Dedifferentiated amniotic fluid mesenchymal stem cell (primary cell): ENCODE measurements around the gene KSR1.
"Not testable (repeated sequence)": the region's sequence is repeated elsewhere in the genome, so short reads cannot be mapped to it uniquely, and the experiment has no call there.

Experiments used
- DNase-seq: peaks from one replicate; pipeline ENCODE4 v3.0.0-alpha.2; 2016; ENCODE audit errors: extremely low spot score

Gene KSR1

DNA sequence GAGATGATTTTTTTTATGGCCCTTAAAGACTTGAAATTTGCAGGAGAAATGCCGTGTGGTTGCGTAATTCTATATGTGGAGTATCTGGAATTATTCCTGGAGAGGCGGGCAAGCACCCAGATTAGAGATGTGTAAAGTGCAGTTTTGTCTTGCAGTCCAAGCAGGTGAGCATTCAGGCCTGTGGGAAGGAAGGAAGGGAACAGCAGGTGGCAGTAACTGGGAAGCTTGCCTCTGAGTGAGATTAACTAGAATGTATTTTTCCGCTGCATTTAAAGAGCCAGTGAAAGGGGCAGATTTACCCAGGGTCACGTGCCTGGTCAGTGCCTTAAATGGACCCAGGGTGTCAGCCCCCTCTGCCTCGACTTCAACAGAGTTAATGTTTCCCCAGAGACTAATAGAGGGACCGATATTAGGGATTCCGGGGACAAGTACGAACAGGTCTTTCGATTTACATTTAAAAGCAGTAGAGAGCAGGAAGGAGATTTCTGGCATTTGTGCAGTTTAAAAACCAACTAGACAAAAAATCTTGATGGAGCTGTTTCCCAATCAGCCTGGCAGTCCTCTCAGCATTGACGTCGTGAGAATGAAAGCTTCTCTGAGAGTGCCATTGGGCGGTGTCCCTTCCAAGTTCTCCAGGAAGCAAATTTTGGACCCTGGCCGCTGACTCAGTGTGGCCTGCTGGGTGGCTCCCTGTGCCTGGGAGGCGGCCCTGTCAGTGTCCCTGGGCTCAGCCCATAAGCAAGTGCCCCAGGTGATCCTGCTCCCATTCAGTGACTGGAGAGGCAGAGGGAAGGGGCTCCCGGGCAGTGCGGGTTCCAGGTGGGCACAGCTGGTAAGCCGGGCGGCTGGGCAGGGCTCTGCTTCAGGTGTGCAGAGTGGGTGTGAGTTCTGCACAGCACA lies 38.2 kb downstream of the KSR1 start:
- DNase-seq = no peak

DNA sequence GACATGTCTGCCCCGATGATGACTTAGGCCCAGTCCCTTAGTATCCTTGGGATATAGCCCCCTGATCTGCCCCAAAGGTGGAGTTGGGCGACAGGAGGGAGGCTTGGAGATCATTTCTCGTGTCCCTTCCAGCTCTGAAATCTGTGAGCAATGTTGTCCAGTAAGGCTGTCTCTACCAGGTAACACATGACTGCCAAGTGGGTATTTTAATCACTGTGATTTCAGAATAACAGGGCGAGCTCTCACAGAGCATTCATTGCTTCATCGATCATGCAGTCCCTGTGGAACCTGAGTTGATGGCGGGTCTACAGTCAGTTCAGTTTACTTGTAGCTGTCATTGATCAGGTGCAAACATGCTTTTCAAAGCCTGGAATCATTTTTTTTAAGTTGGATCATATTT lies 39.2 kb downstream of the KSR1 start:
- DNase-seq = no peak

DNA sequence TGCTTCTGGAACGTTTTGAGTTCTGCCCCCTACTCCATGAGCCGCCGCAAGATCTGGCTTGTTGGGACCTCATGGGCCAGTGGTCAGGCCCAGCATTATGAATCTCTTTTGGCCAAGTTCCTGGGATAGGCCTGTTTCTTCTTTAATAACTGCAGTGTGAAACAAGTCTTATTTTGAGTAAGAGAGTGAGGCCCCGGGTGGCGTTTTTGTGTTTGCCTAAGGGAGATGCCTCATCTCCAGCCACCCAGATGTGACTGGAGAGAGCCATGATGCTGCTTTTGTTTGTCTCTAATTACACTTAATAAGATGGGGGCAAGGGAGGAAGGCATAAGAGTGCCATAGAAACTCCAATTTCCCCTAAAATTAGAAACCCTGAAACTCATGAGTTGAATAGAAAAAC lies 39.8 kb downstream of the KSR1 start:
- DNase-seq = no peak

DNA sequence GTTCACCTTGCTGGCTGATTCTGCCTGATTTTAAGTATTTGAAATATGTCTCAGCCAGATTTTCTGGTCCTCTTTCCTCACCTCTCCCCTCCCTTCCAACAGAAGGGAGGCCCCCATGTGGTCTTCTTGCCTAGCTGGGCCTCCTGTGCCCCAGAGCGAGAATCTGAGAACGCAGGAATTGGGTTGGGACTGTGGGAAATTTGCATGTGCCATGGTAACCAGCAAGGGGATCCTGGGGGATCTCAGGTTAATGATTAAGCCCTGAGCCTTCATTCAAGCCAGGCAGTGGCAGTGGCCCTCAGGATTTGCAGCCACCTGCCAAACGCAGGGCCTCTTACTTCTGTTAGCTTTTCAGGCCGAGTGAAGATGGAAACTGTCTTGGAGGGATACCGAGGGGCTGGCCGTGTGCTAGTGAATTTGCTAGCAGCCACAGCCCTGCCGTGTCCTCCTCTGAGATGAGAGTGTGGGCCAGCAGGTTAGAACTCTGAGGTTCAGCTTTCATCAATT lies 40.2 kb downstream of the KSR1 start:
- no peak for DNase-seq

DNA sequence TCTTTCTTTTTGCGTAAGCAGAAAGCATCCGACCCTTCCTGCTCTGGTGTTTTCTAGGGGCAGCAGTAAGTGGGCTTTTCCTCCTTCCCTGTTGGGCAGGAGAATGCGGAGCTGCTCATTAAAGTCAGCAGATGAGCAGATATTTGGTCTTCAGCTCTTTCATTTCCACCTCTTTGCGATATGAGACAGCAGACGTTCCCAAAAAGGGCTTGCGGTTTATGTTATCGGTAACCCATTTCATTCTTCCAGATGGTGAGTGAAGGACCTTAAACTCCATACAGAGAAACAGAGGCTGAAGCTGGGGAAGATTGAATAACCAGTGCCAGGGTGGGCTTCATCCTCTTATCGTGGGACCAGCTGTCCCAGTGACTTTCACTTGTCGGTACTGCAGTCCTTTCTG lies 40.7 kb downstream of the KSR1 start:
- no peak for DNase-seq

DNA sequence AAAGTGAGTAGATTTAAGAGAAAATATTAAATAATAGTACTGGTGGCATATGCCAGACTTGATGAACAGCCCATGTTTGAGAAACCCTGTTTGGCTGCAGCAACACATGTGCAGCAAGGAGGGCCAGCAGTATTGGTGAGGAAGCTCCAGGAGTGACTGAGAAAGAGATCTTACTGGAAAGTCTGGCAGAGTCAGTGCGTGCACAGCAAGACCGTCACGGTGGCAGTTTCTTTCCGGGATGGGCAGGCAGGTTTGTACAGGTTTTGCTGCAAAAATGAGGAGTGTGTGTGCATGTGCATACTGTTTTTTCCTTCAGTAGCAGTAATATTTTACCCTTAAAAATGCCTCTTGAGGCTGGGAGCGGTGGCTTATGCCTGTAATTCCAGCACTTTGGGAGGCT lies 41.4 kb downstream of the KSR1 start:
- DNase-seq = no peak

DNA sequence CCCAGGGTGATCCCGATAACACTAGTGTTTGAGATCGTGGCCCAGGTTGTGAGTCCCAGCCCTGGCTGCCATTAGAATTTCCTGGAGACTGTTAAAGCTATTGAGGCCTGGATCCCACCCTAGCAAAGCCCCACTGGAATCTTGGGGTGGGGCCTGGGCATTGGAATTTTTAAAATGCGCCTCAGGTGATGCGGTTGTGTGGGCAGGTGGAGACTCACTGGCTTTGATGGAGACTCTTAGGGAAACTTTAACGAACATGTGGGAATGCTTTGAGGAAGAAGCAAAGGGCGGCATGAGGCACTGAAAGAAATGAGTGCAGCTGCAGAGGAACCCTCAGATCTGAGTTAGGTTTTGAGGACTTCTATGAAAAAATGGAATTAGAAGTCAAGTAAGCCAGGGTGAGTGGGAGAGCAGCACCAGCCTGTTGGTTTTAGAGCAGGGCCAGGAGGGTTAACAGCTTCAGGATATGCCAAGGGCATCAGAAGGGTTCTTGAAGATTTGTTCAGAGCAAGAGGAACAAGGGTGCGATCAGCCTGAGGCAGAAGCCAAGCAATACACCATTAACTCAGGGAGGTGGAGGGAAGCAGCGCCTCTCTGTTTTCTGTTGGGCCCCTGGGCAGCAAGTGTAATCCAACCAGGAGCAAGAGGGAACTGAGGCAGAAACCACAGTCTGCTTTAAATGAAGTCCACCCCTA lies 42.5 kb downstream of the KSR1 start:
- no peak for DNase-seq

DNA sequence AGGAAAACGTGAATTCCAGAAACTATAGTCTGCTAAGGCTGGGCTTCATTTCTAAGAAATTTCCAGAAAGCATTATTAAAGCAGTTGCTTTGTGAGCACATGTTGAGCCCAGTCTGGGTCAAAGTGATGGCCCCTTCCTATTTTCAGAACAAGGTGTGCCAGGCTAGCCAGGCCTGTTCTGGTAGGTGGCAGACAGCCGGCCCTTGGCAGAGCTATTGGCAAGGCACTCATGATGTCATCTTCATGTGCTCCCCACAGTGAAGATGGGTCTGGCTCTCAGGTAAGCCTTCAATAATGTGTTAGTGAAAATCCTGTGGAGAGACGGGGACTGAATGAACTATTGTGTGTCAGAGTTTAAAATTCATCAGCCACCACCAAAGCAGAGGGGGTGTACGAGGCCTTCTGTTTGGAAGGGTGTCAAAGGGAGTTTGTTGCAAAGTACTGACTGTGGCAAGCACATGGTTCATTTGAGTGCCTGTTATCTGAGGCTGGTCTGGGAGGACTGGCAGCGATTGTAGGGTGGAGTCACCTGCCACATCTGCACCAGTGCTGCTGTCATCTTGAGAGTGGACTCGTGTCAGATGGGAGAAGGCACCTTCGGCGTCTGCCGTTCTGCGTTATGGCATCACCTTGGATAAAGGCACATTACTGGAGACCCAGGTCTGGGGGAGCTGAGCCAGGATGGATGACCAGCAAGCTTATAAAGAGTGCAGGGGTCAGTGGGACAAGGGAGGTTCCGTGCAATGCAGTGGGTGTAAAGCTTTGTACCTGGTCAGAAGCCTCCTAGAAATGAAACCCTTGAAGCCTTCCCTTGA lies 43.4 kb downstream of the KSR1 start:
- DNase-seq = no peak

DNA sequence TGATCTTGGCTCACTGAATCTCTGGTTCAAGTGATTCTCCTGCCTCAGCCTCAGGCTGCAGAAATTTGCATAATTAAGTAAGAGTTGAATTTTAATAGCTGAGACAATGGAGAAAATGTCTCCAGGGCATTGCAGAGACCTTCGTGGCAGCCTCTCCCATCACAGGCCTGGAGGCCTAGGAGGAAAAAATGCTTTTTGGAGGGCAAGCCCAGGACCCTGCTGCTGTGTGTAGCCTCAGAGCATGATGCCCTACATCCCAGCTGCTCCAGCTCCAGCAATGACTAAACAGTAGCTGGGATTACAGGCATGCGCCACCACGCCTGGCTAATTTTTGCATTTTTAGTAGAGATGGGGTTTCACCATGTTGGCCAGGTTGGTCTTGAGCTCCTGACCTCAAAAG lies 45.1 kb downstream of the KSR1 start:
- DNase-seq = not testable (repeated sequence)

DNA sequence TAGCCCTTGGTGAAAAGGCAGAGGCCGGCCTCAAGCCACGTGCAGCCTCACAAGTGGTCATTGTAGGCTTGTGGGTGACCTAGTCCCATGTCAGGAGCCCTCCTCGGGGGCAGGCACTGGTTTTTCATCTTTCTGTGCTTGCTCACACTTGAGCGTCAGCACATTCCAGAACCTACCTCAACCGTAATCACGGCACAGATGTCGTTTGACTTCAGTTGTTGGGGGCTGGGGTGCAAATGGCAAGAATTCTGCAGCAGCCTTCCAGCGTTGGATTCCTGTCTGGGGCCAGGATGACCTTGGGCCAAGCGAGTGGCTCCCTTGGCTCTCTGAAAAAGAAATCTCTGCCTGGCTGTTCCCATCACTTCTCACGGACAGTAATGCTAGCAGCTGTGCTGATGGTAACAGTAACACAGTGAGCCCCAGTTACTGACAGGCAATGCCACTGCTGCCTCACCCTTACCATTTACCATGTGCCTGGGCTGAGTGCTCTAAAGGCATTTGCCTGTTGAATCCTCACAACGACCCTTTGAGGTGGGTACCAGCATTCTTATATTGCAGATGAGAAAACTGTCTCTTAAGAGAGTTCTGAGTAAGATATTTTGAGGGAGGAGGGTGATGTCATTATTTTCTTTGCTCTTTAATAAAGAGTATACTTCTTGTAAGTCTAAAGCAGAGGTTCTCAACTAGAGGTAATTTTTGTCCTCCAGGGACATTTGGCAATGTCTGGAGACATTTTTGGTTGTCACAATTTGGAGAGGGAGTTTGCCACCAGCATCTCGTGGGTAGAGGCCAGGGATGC lies 46.5 kb downstream of the KSR1 start:
- DNase-seq = peak; percentile 52

DNA sequence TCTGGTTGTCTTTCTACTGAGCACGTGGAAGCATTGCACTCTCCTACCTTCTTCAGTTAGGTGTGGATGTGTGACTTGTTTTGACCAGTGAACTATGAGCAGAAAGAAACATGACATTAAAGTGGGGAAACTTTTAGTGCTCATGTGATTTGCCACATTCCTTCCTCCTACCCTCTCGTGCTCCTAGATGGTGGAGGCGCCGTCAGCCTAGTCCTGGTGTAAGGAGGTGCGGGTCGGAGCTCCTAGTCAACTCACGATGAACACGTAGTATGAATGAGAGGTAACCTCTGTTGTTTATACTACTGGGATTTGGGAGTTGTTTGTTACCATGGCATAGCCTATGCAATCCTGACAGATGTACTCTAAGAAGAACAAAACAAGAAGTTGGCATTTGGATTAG lies 47.4 kb downstream of the KSR1 start:
- DNase-seq = no peak

DNA sequence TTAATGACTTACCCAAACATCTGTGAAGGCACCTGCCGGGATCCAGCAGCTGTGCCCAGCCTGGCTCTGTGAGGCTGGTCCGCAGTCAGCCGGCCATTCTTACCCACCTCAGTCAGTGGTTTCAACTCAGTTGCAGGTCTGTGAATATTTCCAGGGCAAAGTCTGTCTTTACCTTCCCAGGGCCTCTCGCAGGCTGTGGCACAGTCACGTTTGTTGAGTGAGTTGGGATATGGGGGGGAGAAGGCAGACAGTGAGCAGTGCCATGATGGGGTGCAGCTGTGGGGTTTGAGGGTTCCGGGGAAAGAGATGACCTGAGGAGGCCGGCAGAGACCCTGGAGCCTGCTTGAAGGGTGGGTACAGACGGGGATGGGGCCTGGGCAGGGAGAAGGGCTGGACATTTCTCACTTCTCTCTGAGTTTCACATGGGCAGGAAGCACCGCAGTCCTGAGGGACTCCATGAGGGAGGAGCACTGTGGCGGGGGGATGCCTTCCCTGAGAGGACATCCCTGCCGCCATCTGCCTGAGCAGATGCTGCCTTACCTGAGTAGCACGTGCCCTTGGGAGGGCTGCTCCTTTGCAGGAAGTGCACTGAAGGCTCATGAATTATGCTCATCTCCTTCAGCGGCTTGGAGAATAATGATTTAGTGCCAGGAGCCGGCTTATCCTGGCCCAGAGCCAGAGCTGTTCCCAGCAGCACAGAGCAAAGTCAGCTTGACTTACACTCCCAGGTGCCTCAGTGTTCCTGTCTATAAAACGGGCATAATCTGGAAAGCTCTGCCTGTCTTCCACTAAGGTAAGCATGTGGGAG lies 48.1 kb downstream of the KSR1 start:
- no peak for DNase-seq

DNA sequence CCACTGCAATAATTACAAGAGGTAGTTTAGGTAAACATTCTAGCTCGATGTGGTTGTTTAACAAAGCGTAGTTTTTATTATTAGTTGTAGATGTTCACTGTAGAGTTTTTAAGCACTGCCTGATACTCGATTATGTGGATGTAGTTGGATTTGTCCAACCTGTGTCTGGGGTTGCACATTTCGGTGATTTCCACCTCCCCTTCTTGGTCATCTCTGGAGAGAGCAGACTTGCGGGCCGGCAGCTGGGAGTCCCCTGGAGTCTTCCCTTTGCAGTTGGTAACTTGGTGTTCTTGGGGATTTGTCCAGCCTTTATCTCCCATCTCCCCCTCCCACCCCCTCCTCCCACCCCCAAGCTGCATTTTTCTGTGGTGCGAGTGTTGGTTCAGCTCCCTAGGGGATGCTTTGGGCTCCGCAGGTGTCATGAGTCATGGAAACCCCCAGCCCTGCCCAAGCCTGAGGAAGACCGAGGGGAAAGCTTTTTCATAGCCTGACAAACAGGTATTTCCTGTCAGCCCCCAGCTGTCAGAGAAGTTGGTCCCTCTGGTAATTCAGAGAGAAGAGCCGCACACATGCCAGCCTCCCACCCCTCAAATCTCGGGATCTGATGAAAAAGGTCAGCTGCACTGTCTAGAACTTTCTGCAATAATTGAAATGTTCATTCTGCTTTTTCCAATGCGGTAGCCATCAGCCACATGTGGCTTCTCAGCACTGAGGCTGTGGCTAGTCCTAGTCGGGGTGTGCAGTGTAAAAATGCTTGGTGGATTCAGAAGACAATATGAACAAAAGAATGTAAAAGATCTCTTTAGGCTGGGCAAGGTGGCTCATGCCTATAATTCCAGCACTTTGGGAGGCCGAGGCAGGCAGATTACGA lies 50.3 kb downstream of the KSR1 start:
- no peak for DNase-seq

DNA sequence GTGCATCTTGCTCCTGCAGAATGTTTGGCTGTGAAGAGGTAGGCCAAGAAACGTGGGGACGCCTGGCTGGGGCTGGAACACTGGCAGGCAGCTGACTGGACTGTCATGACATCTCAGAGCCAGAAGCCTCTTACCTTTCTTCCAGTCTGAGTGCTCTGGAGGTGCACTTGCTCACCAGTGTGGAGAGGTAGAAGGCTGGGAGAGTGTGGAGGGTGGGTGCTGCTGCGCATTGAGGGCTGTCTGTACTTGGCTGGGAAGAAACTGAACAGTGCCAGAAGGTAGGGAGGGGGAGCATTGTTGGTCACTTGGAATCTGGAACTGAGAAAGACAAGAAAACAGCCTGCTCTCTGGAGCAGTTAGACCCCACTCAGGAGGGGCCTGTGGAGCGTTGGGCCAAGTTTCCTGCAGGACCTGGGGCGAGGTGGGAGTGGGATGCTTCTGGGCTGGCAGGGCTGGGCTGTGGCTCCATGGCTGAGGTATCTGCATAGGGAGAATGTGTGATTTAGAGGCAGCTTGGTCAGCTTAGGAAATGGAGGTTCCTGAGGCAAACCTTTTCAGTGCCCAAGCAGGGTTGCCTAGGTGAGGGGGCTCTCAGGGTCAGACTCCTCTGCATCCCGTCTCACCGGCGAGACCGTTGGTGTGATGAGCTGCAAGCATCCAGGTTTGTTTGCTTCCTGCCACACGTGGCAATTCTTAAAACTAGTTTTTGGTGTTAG lies 55.1 kb downstream of the KSR1 start:
- no peak for DNase-seq

DNA sequence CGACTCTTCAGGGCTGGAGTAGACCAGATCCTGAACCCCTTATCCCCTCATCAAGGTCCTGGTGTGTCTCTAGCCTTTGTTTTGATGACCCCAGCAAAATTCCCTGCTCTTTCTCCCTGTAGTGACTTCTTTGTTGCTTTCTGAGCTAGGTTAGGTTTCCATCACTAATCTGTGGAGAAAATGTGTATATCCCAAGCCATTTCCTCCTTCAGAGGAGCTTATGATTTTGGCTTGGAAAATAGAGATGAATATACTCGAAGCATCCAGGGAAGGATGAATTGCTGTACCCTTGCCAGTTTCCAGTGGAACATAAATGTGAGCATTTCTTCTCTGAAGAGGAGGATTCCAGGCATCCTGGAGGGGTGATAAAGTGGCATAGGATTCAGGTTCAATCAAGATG lies 55.8 kb downstream of the KSR1 start:
- no peak for DNase-seq

DNA sequence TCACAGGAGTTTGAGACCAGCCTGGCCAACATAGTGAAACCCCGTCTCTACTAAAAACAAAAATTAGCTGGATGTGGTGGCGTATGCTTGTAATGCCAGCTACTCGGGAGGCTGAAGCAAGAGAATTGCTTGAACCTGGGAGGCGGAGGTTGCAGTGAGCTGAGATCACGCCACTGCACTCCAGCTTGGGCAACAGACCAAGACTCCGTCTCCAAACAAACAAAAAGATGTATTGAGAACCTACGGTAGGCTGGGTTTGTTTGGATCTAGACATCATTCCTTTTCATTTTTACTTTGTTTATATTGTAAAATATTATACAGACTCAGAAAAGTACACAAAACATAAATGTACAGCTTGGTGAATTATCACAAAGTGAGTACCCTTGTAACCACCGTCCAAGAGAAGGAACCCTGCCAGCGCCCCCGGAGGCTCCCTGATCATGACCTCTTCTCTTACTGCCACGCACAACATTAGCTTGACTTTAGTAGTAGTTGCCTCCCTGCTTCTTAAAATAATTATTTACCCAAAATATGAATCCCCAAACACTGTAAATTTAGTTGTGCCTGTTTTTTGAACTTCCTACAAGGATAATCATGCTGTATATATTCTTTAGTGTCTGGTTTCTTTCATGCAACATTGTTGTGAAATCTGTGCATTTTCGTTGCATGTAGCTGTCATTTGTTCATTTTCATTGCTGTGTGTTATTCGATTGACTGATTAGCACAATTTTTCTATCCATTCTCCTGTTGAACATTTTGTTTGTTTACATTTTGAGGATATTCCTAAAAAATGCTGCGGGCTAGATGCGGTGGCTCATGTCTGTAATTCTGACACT lies 56.5 kb downstream of the KSR1 start:
- no peak for DNase-seq

DNA sequence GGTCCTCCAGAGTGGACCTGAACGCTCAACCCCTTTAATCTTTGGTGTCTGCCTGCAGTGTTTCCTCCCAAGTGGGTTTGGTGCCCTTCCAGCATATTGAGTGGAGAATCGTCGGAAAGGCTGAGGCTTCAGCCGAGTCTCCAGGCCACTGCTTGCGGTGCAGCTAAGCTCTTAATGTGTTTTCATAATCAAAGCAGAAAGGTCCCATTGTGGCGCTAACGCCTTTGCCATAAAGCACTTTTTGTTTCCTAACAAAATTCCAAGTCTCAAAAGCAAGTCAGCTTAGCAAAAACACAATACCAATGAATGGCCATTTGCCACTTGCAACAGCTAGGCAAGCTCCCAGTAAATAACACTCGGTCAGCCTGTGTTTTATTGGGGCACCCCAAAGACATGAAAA lies 57.6 kb downstream of the KSR1 start:
- no peak for DNase-seq
